Gastrocnemius medialis (tissue), 4 donors: Measurements from ENCODE around the gene CIAPIN1.

Experiments
- CTCF ChIP-seq, 5 experiments: fragments of 450-650 bp in 3 of 5; fragments of 200-600 bp in 2 of 5; sonication (generic) in 2 of 5; IDR thresholded peaks in 4 of 5; conservative IDR thresholded peaks in 1 of 5; 1 replicate in 4 of 5; 2 replicates in 1 of 5; pipeline ENCODE4 v1.5.1; 2016 to 2019; ENCODE audit warnings: antibody characterized with exemption in 5 of 5, mild to moderate bottlenecking in 3 of 5, moderate library complexity in 3 of 5
- POLR2A ChIP-seq, 2 donors: fragments of 450-650 bp; IDR thresholded peaks; one replicate each; pipeline ENCODE4 v1.6.1; 2017; ENCODE audit warnings: antibody characterized with exemption in 2 of 2, mild to moderate bottlenecking in 2 of 2, moderate library complexity in 2 of 2

GRCh38 chr16:57391708-57392107 lies 55.5 kb downstream of the CIAPIN1 start:
- TF ChIP-seq POLR2A (IDR thresholded peaks at IDR 0.05): no peak
- no peak for TF ChIP-seq CTCF (IDR thresholded peaks at IDR 0.05 in 4 of 5, conservative IDR thresholded peaks at IDR 0.05 in 1 of 5)
